HG02642 (cell line): Measurements from ENCODE around the gene OR4B1.

ENCODE experiments used
- ATAC-seq: cut with Tn5 transposase; IDR thresholded peaks from one replicate; pipeline ENCODE4 v1.9.1; 2021; ENCODE audit warnings: mild to moderate bottlenecking; ENCODE audit not compliant: unreplicated experiment, poor library complexity

The OR4B1 gene

GRCh38 chr11:48248902-48249301 is 32.3 kb downstream of the OR4B1 start:
- ATAC-seq = no peak

GRCh38 chr11:48261600-48261999 is 45.0 kb downstream of the OR4B1 start:
- ATAC-seq = no peak

- no peak for ATAC-seq
These were observed 46.9 kb downstream of the OR4B1 start, which contains the start of gene OR4X1 for GRCh38 chr11:48263423-48263911. TSS of gene OR4X1 (plus strand) at chr11:48263861. CDS start at chr11:48263861, 0 bp downstream.
